Mammary epithelial cell (primary cell): ENCODE results near the gene SMPD4.

Experiments
- EZH2 ChIP-seq: IDR thresholded peaks from 2 replicates; pipeline ENCODE4 v1.6.1; 2012; ENCODE audit warnings: low read length, inconsistent platforms, borderline replicate concordance
- TF ChIP-seq, protein P1 (sequence below), 2 donors: IDR thresholded peaks in 1 of 2; conservative IDR thresholded peaks in 1 of 2; 2 replicates each; pipeline ENCODE4 v1.5.1; 2011 to 2012; ENCODE audit warnings: inconsistent platforms in 2 of 2, low read length in 2 of 2, mild to moderate bottlenecking in 2 of 2, control low read depth in 1 of 2, low read depth in 1 of 2; ENCODE audit not compliant: insufficient read depth in 1 of 2; ENCODE audit errors: extremely low read depth in 1 of 2

DNA sequence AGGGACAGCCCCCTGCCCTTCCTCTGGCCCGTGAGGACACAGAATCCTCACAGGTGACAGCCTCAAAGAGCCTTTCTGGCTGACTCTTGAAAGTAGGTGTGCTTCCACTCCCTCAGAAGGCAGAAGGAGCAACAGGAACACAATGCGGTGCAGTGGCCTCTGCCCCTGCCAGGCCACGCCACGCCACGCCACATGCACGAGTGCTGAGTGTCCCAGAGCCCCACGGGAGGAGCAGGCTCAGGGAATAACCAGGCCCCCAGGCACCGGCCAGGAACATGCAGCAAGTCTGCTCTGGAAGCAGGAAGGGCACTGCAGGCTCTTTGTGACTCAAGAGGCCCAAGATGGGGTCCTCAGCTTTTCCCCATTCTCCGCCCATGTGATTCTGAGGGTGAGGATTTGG, 18.4 kb downstream of the SMPD4 start:
- TF ChIP-seq, protein P1, sequence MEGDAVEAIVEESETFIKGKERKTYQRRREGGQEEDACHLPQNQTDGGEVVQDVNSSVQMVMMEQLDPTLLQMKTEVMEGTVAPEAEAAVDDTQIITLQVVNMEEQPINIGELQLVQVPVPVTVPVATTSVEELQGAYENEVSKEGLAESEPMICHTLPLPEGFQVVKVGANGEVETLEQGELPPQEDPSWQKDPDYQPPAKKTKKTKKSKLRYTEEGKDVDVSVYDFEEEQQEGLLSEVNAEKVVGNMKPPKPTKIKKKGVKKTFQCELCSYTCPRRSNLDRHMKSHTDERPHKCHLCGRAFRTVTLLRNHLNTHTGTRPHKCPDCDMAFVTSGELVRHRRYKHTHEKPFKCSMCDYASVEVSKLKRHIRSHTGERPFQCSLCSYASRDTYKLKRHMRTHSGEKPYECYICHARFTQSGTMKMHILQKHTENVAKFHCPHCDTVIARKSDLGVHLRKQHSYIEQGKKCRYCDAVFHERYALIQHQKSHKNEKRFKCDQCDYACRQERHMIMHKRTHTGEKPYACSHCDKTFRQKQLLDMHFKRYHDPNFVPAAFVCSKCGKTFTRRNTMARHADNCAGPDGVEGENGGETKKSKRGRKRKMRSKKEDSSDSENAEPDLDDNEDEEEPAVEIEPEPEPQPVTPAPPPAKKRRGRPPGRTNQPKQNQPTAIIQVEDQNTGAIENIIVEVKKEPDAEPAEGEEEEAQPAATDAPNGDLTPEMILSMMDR (conservative IDR thresholded peaks at IDR 0.05 in 1 of 2, IDR thresholded peaks at IDR 0.05 in 1 of 2; ENCODE audit: extremely low read depth in 1 of 2, insufficient read depth in 1 of 2, low read depth in 1 of 2, low read length in 2 of 2), result no peak
- TF ChIP-seq EZH2, result no peak
